ENCODE measurements around the gene METTL15.
"Not testable (repeated sequence)": the region's sequence is repeated elsewhere in the genome, so short reads cannot be mapped to it uniquely, and the experiment has no call there.

Gene METTL15

DNA sequence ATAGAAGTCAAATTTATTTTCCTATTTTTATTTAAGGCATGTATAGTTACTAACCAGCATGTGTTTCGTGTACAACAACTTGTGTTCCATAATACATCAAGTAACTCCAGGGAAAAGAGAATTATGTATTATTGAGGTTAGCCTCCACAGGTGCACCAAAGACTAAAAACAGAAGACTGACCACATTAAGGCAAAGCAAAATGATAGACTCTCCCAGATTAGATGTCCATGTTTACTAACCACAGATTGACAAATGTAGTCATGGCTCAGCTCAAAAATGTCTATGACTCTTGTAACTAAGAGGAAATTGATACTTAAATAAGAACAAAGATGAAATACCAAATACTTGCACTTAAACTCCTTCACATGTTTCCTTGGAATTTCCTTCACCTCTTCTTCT is 238.5 kb downstream of the METTL15 start:
- no peaks in the 10 kb centered on the region for H3K27me3 ChIP-seq (ENCODE audit: control insufficient read depth in 1 of 2, insufficient read depth in 2 of 2, low read length in 2 of 2)
- no peak overlapping the region for H3K4me3 ChIP-seq (ENCODE audit: low read depth in 1 of 2, low read length in 2 of 2)
- H3K9me3 ChIP-seq (ENCODE audit: low read length): no peaks in the 10 kb centered on the region
- no peak overlapping the region for H3K27ac ChIP-seq (ENCODE audit: low read depth, low read length)
- no peaks in the 10 kb centered on the region for H3K36me3 ChIP-seq (ENCODE audit: insufficient read depth, low read length)
- no peak overlapping the region for H3K9ac ChIP-seq (ENCODE audit: low read length)
- peaks cover 16% of the 10 kb centered on the region for H3K4me1 ChIP-seq (ENCODE audit: insufficient read depth, low read length)

DNA sequence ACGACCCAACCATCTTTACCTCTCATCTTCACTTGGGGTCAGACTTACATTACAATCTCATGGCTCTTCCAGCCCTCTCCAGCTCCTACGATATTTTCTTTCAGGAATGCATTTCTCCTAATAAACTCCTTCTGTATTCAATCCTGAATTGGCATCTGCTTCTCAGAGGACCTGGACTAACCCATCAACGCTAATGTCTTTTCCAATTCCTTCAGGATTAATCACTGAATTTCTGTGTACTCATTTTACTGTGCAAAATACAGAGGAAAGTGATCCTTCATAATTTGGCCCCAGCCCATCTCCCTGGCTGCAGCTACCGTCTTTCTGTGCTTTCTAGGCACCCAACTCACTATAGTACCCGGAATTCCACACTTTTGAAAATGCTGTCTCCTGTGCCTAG is 239.2 kb downstream of the METTL15 start:
- Histone ChIP-seq H3K4me1 (ENCODE audit: insufficient read depth, low read length) (peaks cover 16% of the 10 kb centered on the region), H3K27ac (ENCODE audit: low read depth, low read length) (no peak overlapping the region), H3K4me3 (ENCODE audit: low read depth in 1 of 2, low read length in 2 of 2) (no peak overlapping the region), H3K9me3 (ENCODE audit: low read length) (no peaks in the 10 kb centered on the region), H3K9ac (ENCODE audit: low read length) (no peak overlapping the region), H3K36me3 (ENCODE audit: insufficient read depth, low read length) (no peaks in the 10 kb centered on the region), H3K27me3 (ENCODE audit: control insufficient read depth in 1 of 2, insufficient read depth in 2 of 2, low read length in 2 of 2) (no peaks in the 10 kb centered on the region)

DNA sequence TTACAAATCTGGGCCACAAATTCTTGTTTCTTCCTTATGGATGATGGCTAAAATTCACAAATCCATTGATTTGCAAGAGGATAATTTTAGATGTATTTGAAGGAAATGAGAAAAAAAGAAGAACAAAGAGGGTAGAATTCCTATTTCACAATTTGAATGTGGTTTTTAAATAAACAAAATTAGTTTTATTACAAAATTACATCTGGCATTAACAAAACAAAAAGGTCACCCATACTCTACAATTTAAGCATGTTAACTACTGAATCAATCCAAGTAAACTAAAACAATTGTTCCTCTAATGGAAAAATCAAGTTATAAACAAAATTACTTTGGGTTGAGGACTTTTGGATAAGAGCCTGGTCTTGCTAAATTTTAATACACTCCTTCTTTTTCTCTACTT is 242.0 kb downstream of the METTL15 start:
- Histone ChIP-seq H3K27ac (ENCODE audit: low read depth, low read length) (no peak overlapping the region), H3K4me3 (ENCODE audit: low read depth in 1 of 2, low read length in 2 of 2) (no peak overlapping the region), H3K36me3 (ENCODE audit: insufficient read depth, low read length) (no peaks in the 10 kb centered on the region), H3K4me1 (ENCODE audit: insufficient read depth, low read length) (no peaks in the 10 kb centered on the region), H3K9ac (ENCODE audit: low read length) (no peak overlapping the region), H3K9me3 (ENCODE audit: low read length) (no peaks in the 10 kb centered on the region), H3K27me3 (ENCODE audit: control insufficient read depth in 1 of 2, insufficient read depth in 2 of 2, low read length in 2 of 2) (no peaks in the 10 kb centered on the region)

- no peak overlapping the region for H3K27ac ChIP-seq (ENCODE audit: low read depth, low read length)
- no peak overlapping the region for H3K4me3 ChIP-seq (ENCODE audit: low read depth in 1 of 2, low read length in 2 of 2)
- H3K4me1 ChIP-seq (ENCODE audit: insufficient read depth, low read length): no peaks in the 10 kb centered on the region
- H3K27me3 ChIP-seq (ENCODE audit: control insufficient read depth in 1 of 2, insufficient read depth in 2 of 2, low read length in 2 of 2): no peaks in the 10 kb centered on the region
- no peak overlapping the region for H3K9ac ChIP-seq (ENCODE audit: low read length)
- H3K36me3 ChIP-seq (ENCODE audit: insufficient read depth, low read length): no peaks in the 10 kb centered on the region
- H3K9me3 ChIP-seq (ENCODE audit: low read length): no peaks in the 10 kb centered on the region
Observed at GRCh38 chr11:28353991-28354390, 245.8 kb downstream of the METTL15 start.

- H3K27me3 ChIP-seq (ENCODE audit: control insufficient read depth in 1 of 2, insufficient read depth in 2 of 2, low read length in 2 of 2): no peaks in the 10 kb centered on the region
- H3K36me3 ChIP-seq (ENCODE audit: insufficient read depth, low read length): no peaks in the 10 kb centered on the region
- no peak overlapping the region for H3K9ac ChIP-seq (ENCODE audit: low read length)
- no peak overlapping the region for H3K4me3 ChIP-seq (ENCODE audit: low read depth in 1 of 2, low read length in 2 of 2)
- no peak overlapping the region for H3K27ac ChIP-seq (ENCODE audit: low read depth, low read length)
- H3K9me3 ChIP-seq (ENCODE audit: low read length): peaks cover 8% of the 10 kb centered on the region
- no peaks in the 10 kb centered on the region for H3K4me1 ChIP-seq (ENCODE audit: insufficient read depth, low read length)
Observed at GRCh38 chr11:28366549-28367346, 258.6 kb downstream of the METTL15 start.

DNA sequence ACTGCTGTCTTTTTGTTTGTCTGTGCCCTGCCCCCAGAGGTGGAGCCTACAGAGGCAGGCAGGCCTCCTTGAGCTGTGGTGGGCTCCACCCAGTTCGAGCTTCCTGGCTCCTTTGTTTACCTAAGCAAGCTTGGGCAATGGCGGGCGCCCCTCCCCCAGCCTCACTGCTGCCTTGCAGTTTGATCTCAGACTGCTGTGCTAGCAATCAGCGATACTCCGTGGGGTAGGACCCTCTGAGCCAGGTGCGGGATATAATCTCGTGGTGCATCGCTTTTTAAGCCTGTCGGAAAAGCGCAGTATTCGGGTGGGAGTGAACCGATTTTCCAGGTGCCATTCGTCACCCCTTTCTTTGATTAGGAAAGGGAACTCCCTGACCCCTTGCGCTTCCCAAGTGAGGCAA is 269.9 kb downstream of the METTL15 start:
- H3K27me3 ChIP-seq (ENCODE audit: control insufficient read depth in 1 of 2, insufficient read depth in 2 of 2, low read length in 2 of 2); H3K27ac ChIP-seq (ENCODE audit: low read depth, low read length); H3K4me1 ChIP-seq (ENCODE audit: insufficient read depth, low read length); H3K36me3 ChIP-seq (ENCODE audit: insufficient read depth, low read length); H3K4me3 ChIP-seq (ENCODE audit: low read depth in 1 of 2, low read length in 2 of 2); H3K9ac ChIP-seq (ENCODE audit: low read length); H3K9me3 ChIP-seq (ENCODE audit: low read length): not testable (repeated sequence)
